Heart left ventricle (tissue), 16 donors: Measurements from ENCODE around the gene SNX21. TPM values are rescaled to one million over a fixed set of nuclear protein-coding genes. Genes with fewer than 3 reads are reported as not detected.
A peak's percentile ranks its signal among the peaks of the same experiment; 100 is the strongest.

ENCODE experiments used
- ATAC-seq, 4 donors: fragments of 200-7000 bp; cut with Tn5 transposase; one replicate each; pipeline ENCODE4 v1.9.1; 2020 to 2022; ENCODE audit warnings: moderate library complexity in 4 of 4, mild to moderate bottlenecking in 3 of 4, moderate number of reproducible peaks in 1 of 4
- DNase-seq, 5 donors: peaks; one replicate each; pipeline ENCODE4 v3.0.0-alpha.2; 2020
- H3K27ac ChIP-seq, 12 donors: fragments of 200-600 bp; sonication (generic) in 4 of 12; one replicate each; pipeline versions ENCODE4 v1.5.0 to v1.8.0; 2016 to 2022; ENCODE audit warnings: mild to moderate bottlenecking in 2 of 12
- H3K27me3 ChIP-seq, 9 donors: fragments of 200-600 bp; sonication (generic) in 2 of 9; one replicate each; pipeline versions ENCODE4 v1.5.1 to v1.8.0; 2016 to 2022; ENCODE audit warnings: mild to moderate bottlenecking in 3 of 9
- H3K36me3 ChIP-seq, 9 donors: fragments of 200-600 bp; sonication (generic) in 2 of 9; one replicate each; pipeline versions ENCODE4 v1.5.0 to v1.8.0; 2018 to 2022; ENCODE audit warnings: mild to moderate bottlenecking in 2 of 9
- H3K4me1 ChIP-seq, 12 donors: fragments of 200-600 bp; sonication (generic) in 4 of 12; one replicate each; pipeline versions ENCODE4 v1.5.0 to v1.8.0; 2016 to 2022; ENCODE audit warnings: mild to moderate bottlenecking in 3 of 12
- H3K4me3 ChIP-seq, 12 donors: fragments of 200-600 bp; sonication (generic) in 4 of 12; one replicate each; pipeline versions ENCODE4 v1.5.0 to v1.8.0; 2017 to 2022; ENCODE audit warnings: mild to moderate bottlenecking in 9 of 12, moderate library complexity in 4 of 12
- H3K9me3 ChIP-seq, 12 donors: fragments of 200-600 bp; sonication (generic) in 4 of 12; one replicate each; pipeline versions ENCODE4 v1.5.0 to v1.8.0; 2016 to 2022; ENCODE audit warnings: mild to moderate bottlenecking in 1 of 12
- POLR2A ChIP-seq, 2 donors: fragments of 450-650 bp; IDR thresholded peaks; one replicate each; pipeline ENCODE4 v1.6.1; 2017; ENCODE audit warnings: antibody characterized with exemption in 2 of 2, mild to moderate bottlenecking in 2 of 2, moderate library complexity in 2 of 2
- WGBS, 4 donors: extraction: QIAGEN DNeasy Blood & Tissue Kit in 2 of 4; methylation state at CpG; one replicate each; pipeline versions ENCODE4 v1.1.5 to v1.1.7; 2013 to 2018; 5-methylcytosine and 5-hydroxymethylcytosine counted together
- intact Hi-C, 10 donors: fragments of 100-400 bp; cut with DNase I; formaldehyde crosslinking; loops; one replicate each; pipeline versions ENCODE4 v1.11.1 to v1.14.2; 2022
- polyA plus RNA-seq, 2 donors: library from polyadenylated mRNA; stranded (reverse); fragments of 200-250 nt; gene quantifications; one replicate each; pipeline ENCODE4 v1.2.3, GENCODE V29; 2013
- total RNA-seq, 9 donors: library from RNA; depleted of rRNA in 2 of 9; stranded (reverse); fragments of >200 nt in 2 of 9; fragmentation: NEBNext Ultra II Directional in 3 of 9; extraction: Animal tissue kit (Norgen Biotek cat#: 25700) in 3 of 9; gene quantifications; one replicate each; pipeline versions ENCODE4 v1.1.0 to v1.2.4, GENCODE V29; 2016 to 2023
- TF ChIP-seq, protein P1 (sequence below), 12 donors: fragments of 200-600 bp; sonication (generic) in 4 of 12; IDR thresholded peaks; one replicate each; pipeline versions ENCODE4 v1.5.0 to v1.8.0; 2018 to 2022; ENCODE audit warnings: antibody characterized with exemption in 12 of 12, mild to moderate bottlenecking in 5 of 12
- donor health status: ischemic (EF 13 %, LVEDD 7.1; RV severe dilation, severe dysfunction).
- donor health status: healthy with polysubstance abuse.
- donor health status: DM: no; HTN: yes; CAD: no.
- donor health status: DM: no; HTN: no; CAD: no.
- donor health status: ischemic (EF 25% LVEDD 6.9; RV normal size, moderate dysfunction).
- donor health status: ischemic (EF 25% LVEDD 5.7; RV mildly dilated, moderate dysfunction).
- donor health status: healthy.
- donor health status: DM: yes; HTN: yes; CAD: no.
- donor health status: ischemic (EF 35%, LVEDD 5.7; RV mildly dilated, moderate dysfunction).
- donor health status: nonischemic (EF 11% LVEDD 7.7; RV severe dilation, severe dysfunction).
- donor health status: DM: yes; HTN: yes; CAD: no.
- donor health status: PGD.
- donor health status: ischemic (EF 29% LVEDD 5.4; RV normal size, mild dysfunction).
- donor health status: nonischemic (EF 23%, LVEDD 6.1; RV moderate dilation, normal function).

SNX21 gene
- total and polyA plus RNA-seq, 11 donors: 13.7 to 45.6 (median 18.9) TPM

DNA sequence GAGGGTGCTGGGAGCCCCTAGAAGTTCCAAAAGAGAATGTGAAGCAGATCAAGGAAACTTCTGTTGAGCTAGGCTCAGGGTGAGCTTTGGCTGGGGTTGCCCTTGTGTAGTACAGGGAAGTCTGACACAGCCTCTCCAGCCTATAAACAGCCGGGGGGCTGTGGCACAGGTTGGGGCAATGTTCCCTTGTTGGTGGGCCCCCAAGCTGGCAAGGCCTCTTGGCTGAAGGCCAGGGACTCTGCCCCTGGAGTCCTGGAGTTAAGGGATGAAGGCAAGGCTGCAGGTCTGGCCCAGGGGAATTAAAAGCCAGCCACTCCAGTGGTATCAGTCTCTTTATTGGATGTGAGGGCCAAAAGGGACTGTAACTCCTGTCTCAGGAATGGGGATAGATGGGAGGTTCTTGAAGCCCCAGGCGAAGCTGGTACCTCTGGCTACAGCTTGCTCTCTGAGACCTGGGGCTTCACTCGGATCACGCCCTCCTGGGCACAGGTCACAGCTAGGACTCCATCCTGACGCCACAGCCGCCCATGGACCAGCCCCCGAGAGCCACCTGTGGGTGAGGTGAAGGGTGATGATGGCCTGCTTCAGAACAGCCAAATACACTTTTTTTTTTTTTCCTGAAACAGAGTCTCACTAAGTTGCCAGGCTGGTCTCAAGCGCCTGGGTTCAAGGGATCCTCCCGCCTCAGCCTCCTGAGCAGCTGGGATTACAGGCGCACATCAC is 8.0 kb downstream of the SNX21 start:
- peaks cover 0 to 100% (median 80%) of the 10 kb centered on the region in 9 donors for H3K36me3 ChIP-seq
- H3K4me1 ChIP-seq: peaks cover 0 to 37% (median 25%) of the 10 kb centered on the region in 12 donors
- no peak for TF ChIP-seq POLR2A (IDR thresholded peaks at IDR 0.05)
- TF ChIP-seq, protein P1, sequence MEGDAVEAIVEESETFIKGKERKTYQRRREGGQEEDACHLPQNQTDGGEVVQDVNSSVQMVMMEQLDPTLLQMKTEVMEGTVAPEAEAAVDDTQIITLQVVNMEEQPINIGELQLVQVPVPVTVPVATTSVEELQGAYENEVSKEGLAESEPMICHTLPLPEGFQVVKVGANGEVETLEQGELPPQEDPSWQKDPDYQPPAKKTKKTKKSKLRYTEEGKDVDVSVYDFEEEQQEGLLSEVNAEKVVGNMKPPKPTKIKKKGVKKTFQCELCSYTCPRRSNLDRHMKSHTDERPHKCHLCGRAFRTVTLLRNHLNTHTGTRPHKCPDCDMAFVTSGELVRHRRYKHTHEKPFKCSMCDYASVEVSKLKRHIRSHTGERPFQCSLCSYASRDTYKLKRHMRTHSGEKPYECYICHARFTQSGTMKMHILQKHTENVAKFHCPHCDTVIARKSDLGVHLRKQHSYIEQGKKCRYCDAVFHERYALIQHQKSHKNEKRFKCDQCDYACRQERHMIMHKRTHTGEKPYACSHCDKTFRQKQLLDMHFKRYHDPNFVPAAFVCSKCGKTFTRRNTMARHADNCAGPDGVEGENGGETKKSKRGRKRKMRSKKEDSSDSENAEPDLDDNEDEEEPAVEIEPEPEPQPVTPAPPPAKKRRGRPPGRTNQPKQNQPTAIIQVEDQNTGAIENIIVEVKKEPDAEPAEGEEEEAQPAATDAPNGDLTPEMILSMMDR (IDR thresholded peaks at IDR 0.05): no peak
- H3K27me3 ChIP-seq: no peaks in the 10 kb centered on the region
- no peaks in the 10 kb centered on the region for H3K9me3 ChIP-seq
- 81 to 95% (median 91%) methylated on average over 9 to 10 of the region's 10 CpGs for WGBS, 4 donors
- DNase-seq: no peak
- H3K27ac ChIP-seq: peak overlapping the region in 7 of 12 donors; percentile 11 to 66 (median 38)
- H3K4me3 ChIP-seq: no peak overlapping the region
- ATAC-seq: peak in 3 of 4 donors; percentile 3 to 14 (median 8)
- intact Hi-C loops: no loop called here

DNA sequence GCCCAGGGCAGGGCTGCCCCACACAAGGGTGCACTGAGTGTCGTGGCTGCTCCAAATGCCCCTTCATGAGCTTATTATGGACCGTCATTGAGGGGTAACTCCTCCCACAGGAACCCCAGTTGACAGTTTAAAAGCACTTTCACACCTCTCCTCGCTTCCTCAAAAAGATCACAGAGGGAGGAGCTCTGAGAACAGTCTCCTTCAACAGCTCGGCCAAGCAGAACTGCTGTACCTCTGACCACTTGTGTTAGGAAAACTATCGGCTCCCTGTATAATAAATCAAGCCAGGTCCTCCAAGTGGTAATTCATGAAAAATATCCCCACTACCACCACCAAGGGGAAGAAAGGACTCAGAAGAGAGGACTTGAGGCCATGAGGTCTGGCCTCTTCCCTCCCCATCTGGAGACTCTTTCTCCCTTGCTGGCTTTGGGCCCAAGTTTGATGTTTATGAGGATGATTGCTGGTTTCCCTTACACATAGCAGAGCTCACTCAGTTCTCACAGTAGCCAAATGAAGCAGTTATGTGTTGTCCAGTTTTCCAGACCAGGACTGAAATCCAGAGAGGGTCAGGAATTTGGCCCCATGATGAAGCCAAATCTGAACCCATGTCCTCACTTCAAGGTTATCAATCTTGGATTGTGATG is 8.7 kb downstream of the SNX21 start:
- intact Hi-C loops: no loop called here
- TF ChIP-seq, protein P1 (IDR thresholded peaks at IDR 0.05): no peak
- DNase-seq (no peak), ATAC-seq (peak in 3 of 4 donors; percentile 14 to 35 (median 15))
- Histone ChIP-seq H3K4me3 (no peak overlapping the region), H3K9me3 (no peaks in the 10 kb centered on the region), H3K4me1 (peaks cover 0 to 31% (median 19%) of the 10 kb centered on the region in 12 donors), H3K36me3 (peaks cover 0 to 100% (median 84%) of the 10 kb centered on the region in 9 donors), H3K27me3 (no peaks in the 10 kb centered on the region), H3K27ac (peak overlapping the region in 9 of 12 donors; percentile 11 to 66 (median 29))
- WGBS, 4 donors: 45 to 66% (median 59%) methylated on average over 5 of the region's 5 CpGs

GRCh38 chr20:45843506-45843905 is 9.9 kb downstream of the SNX21 start:
- peaks cover 0 to 31% (median 17%) of the 10 kb centered on the region in 12 donors for H3K4me1 ChIP-seq
- DNase-seq (no peak), ATAC-seq (peak in 1 of 4 donors; percentile 5)
- H3K27me3 ChIP-seq: no peaks in the 10 kb centered on the region
- peaks cover 0 to 100% (median 89%) of the 10 kb centered on the region in 9 donors for H3K36me3 ChIP-seq
- 92 to 94% (median 92%) methylated on average over 12 to 14 of the region's 14 CpGs for WGBS, 4 donors
- H3K4me3 ChIP-seq: no peak overlapping the region
- no peaks in the 10 kb centered on the region for H3K9me3 ChIP-seq
- intact Hi-C loops: no loop called here
- H3K27ac ChIP-seq: peak overlapping the region in 2 of 12 donors; percentile 6 to 66
- TF ChIP-seq, protein P1 (IDR thresholded peaks at IDR 0.05): no peak

GRCh38 chr20:45845452-45845851 is 11.9 kb downstream of the SNX21 start:
- no peaks in the 10 kb centered on the region for H3K27me3 ChIP-seq
- TF ChIP-seq POLR2A (IDR thresholded peaks at IDR 0.05): no peak
- TF ChIP-seq, protein P1 (IDR thresholded peaks at IDR 0.05): no peak
- no peak for DNase-seq
- H3K27ac ChIP-seq: peak overlapping the region in 1 of 12 donors; percentile 15
- no peak for ATAC-seq
- peaks cover 0 to 29% (median 17%) of the 10 kb centered on the region in 12 donors for H3K4me1 ChIP-seq
- intact Hi-C loops: no loop called here
- no peaks in the 10 kb centered on the region for H3K9me3 ChIP-seq
- H3K36me3 ChIP-seq: peaks cover 0 to 91% (median 85%) of the 10 kb centered on the region in 9 donors
- H3K4me3 ChIP-seq: no peak overlapping the region
